NB4 (cell line): ENCODE measurements around the gene AP1M1.

Experiments
- DNase-seq: peaks from one replicate; pipeline ENCODE4 v3.0.0; 2010; ENCODE audit warnings: low read depth
- H3K4me3 ChIP-seq: one replicate; pipeline ENCODE4 v1.5.1; 2011; ENCODE audit warnings: mild to moderate bottlenecking, low read depth, low read length, moderate library complexity
- MYC ChIP-seq: IDR thresholded peaks from 2 replicates; pipeline ENCODE4 v1.6.1; 2011; ENCODE audit warnings: low read depth, low read length
- POLR2A ChIP-seq: IDR thresholded peaks from 2 replicates; pipeline ENCODE4 v1.6.1; 2011; ENCODE audit warnings: mild to moderate bottlenecking; ENCODE audit not compliant: insufficient read length; ENCODE audit errors: extremely low read depth
- TF ChIP-seq, protein P1 (sequence below): IDR thresholded peaks from one replicate; pipeline ENCODE4 v1.5.1; 2012; ENCODE audit warnings: low read depth, low read length
- TF ChIP-seq, protein P2 (sequence below): IDR thresholded peaks from 2 replicates; pipeline ENCODE4 v1.6.1; 2011; ENCODE audit warnings: low read depth, low read length

AP1M1 gene

DNA sequence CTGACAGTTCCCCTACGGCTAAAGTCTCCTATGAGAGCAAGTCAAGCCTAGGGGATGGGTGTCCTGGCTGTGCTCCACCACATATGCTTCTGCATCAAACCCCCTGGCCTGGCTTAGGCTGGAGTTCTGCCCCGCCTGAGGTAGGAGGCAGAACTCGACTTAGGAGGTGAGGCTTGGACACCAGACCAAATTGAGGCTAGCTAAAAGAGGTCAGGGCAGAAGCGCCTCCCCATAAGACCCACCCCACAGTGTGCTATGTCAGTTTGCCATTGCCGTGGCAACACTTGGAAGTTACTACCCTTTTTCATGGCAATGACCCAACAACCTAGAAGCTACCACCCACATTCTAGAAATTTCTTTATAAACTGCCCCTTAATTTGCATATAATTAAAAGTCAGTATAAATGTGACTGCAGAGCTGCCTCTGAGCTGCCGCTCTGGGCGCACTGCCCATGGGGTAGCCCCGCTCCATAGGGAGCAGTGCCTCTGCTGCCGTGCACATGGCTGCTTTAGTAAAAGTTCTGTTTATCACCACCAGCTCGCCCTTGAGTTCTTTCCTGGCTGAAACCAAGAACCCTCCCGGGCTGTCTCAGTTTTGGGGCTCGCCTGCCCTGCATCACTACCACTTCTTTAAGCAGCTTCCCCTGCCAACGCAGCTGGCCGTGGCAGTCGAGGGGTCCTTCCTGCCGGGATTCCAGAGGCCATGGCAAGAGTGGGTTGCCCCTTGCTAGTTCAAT, 20.2 kb downstream of the AP1M1 start:
- TF ChIP-seq, protein P1, sequence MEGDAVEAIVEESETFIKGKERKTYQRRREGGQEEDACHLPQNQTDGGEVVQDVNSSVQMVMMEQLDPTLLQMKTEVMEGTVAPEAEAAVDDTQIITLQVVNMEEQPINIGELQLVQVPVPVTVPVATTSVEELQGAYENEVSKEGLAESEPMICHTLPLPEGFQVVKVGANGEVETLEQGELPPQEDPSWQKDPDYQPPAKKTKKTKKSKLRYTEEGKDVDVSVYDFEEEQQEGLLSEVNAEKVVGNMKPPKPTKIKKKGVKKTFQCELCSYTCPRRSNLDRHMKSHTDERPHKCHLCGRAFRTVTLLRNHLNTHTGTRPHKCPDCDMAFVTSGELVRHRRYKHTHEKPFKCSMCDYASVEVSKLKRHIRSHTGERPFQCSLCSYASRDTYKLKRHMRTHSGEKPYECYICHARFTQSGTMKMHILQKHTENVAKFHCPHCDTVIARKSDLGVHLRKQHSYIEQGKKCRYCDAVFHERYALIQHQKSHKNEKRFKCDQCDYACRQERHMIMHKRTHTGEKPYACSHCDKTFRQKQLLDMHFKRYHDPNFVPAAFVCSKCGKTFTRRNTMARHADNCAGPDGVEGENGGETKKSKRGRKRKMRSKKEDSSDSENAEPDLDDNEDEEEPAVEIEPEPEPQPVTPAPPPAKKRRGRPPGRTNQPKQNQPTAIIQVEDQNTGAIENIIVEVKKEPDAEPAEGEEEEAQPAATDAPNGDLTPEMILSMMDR = no peak
- TF ChIP-seq MYC (no peak), POLR2A (no peak)
- TF ChIP-seq, protein P2, sequence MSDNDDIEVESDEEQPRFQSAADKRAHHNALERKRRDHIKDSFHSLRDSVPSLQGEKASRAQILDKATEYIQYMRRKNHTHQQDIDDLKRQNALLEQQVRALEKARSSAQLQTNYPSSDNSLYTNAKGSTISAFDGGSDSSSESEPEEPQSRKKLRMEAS = no peak
- no peak for DNase-seq
- no peak overlapping the region for H3K4me3 ChIP-seq

DNA sequence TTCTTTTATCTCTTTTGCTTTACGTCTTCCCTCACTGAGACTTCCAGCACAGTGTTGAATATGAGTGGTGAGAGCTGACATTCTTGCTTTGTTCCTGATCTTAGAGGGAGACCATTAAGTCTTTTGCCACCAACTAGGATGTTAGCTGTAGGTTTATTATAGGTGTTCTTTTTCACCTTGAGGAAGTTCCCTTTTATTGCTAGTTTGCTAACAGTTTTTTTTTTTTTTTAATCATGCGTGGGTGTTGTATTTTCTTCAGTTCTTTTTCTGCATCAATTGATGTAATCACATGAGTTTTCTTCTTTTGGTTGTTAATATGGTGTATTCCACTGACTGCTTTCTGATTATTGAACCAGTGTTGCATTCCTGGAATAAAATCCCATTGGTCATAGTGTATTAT, 21.1 kb downstream of the AP1M1 start:
- TF ChIP-seq, protein P2 = no peak
- TF ChIP-seq, protein P1 = no peak
- no peak for TF ChIP-seq MYC
- no peak for DNase-seq
- H3K4me3 ChIP-seq = no peak overlapping the region

DNA sequence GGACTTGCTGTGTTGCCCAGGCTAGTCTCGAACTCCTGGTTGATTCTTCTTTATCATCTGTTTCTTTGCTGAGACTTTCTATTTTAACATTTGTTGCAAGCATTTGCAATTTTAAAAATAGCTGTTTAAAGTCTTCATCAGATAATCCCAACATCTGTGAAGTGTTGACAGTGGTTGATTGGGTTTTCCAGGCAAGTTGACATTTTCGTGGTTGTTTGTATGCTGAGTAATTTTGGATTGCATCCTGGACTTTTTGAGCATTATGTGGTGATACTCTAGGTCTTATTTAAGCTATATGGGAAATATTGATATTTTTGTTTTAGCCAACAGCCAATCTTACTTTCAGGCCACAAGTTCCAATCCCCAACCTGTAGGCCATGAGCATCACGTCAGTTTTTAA, 25.1 kb downstream of the AP1M1 start:
- H3K4me3 ChIP-seq = no peak overlapping the region
- DNase-seq = no peak
- TF ChIP-seq, protein P1 = no peak
- TF ChIP-seq MYC (no peak), POLR2A (no peak)
- TF ChIP-seq, protein P2 = no peak

DNA sequence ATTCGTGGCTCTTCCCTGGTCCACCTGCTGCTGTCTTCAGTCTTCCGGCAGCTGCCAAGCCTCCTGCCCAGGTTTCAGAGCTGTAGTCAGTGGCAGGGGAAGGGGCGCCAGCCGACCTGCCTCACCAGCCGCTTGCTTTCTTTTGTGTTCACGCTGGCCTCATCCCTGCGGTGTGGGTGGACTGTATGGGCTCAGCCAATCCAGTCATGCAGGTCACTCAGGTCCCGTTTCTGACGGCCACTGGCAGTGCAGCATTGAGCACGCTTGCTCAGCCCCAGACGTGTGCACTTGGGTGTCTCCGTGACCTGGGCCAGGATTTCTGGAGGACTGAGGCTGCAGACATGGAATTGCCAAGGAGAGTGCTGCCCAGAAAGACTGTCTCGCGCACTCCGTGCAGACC, 26.0 kb downstream of the AP1M1 start:
- DNase-seq = no peak
- TF ChIP-seq POLR2A (no peak), MYC (no peak)
- TF ChIP-seq, protein P2 = no peak
- H3K4me3 ChIP-seq = no peak overlapping the region

DNA sequence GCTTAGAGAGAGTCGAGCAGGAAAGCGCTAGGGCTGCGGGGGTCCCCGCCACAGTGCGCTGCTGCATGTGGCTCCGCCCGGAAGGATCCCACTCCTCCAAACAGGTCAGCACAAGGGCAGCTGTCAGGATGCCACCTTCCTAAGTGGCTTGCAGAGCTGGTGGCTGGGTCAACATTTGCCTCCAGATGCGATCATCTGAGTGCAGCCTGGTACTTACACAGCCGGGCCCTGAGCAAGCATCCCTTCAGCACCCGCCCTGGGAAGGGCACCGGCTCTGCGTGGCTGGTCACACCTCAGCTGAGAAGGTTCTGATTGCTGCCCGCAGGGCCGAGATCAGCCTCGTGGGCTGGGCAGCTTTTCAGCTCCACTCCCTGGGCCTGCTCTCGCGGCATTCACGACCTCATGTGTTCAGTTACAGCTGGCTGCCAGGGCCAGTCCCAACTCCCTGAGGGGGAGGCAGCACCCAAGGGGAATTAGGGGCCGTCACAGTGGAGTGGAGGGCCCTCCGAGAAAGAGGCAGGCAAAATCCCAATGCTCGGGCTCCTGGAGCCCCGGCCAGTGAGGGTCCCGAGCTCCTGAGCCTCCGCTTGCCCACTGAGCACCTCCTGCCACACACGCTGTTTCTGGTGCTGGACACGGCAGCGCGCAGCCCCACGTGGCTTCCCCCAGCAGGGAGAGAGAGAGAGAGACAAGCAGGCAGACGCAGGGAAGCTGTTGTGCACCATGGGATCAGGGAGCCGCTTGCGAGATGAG, 26.8 kb downstream of the AP1M1 start:
- TF ChIP-seq MYC = no peak
- DNase-seq = no peak
- H3K4me3 ChIP-seq = no peak overlapping the region

DNA sequence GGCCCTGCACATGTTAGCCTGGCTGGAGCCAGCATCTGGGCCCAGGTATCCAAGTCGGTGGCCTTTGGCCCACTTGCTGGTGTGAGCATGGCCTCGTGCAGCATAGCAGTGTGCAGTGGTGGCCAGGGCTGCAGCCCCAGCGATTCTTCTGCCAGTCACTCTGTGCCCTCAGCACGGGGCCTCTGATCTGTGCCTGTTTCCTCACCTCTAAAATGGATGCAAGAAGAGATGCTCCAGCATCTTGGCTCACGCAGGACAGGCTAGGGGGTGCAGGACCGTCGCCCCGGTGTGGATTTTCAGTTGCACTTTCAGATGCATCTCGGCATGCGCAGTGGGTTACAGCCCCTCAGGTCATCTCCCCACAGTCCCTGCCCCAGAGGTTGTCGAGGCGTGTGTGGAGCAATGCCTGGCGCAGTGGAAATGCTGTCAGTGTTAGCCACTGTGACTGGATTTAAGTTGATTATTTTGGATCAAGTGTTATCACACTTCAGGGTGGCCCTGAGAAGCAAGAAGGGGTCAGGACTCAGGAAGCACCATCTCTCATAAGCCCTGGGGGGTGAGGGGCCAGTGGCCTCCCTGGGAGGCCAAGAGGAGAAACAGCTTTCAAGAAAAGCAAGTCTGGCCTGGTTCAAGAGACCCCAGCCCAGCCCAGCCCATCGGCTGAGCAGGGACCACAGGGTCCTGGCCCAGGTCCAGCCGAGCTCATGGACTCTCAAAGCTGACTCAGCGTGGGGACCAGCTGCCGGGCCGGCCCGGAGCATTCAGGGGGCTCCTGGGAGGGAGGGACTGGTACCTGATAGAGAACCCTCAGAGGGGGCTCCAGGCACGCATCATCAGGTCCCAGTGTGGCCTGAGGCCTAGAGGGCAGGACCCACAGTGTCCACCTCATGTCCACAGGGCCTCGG, 27.8 kb downstream of the AP1M1 start:
- TF ChIP-seq, protein P1 = no peak
- no peak for TF ChIP-seq POLR2A
- TF ChIP-seq, protein P2 = no peak
- no peak for TF ChIP-seq MYC
- no peak overlapping the region for H3K4me3 ChIP-seq
- DNase-seq = no peak
